H1 (cell line): ENCODE measurements around the gene RBL1.
A peak's percentile ranks its signal among the peaks of the same experiment; 100 is the strongest.

ENCODE experiments used
- BACH1 ChIP-seq: IDR thresholded peaks from 2 replicates; pipeline ENCODE4 v1.6.1; 2012; ENCODE audit warnings: low read length, improper control_type of control experiment
- CTCF ChIP-seq, 3 experiments: IDR thresholded peaks; 1 replicate in 2 of 3; 2 replicates in 1 of 3; pipeline versions ENCODE4 v1.5.1 to v1.6.1; 2011; ENCODE audit warnings: low read length in 3 of 3, mild to moderate bottlenecking in 3 of 3, inconsistent platforms in 2 of 3, low read depth in 1 of 3, moderate library complexity in 1 of 3; ENCODE audit not compliant: insufficient read depth in 1 of 3; ENCODE audit errors: control extremely low read depth in 1 of 3
- EP300 ChIP-seq, 2 experiments: IDR thresholded peaks; 1 replicate in 1 of 2; 2 replicates in 1 of 2; pipeline ENCODE4 v1.6.1; 2011 to 2012; ENCODE audit warnings: low read depth in 2 of 2, low read length in 2 of 2, mild to moderate bottlenecking in 2 of 2, borderline replicate concordance in 1 of 2, inconsistent platforms in 1 of 2, moderate library complexity in 1 of 2
- EZH2 ChIP-seq: fragments of 200-600 bp; sonication (generic); IDR thresholded peaks from 2 replicates; pipeline ENCODE4 v1.7.1; 2012; ENCODE audit warnings: low read depth, mild to moderate bottlenecking, moderate library complexity, low read length, inconsistent platforms; ENCODE audit not compliant: severe bottlenecking
- POLR2A ChIP-seq, 2 experiments: IDR thresholded peaks; 1 replicate in 1 of 2; 2 replicates in 1 of 2; pipeline ENCODE4 v1.6.1; 2011; ENCODE audit warnings: low read depth in 2 of 2, low read length in 2 of 2, mild to moderate bottlenecking in 2 of 2; ENCODE audit errors: control extremely low read depth in 1 of 2
- POLR2AphosphoS5 ChIP-seq: IDR thresholded peaks from 2 replicates; pipeline ENCODE4 v1.6.1; 2011; ENCODE audit warnings: low read depth, low read length
- SIN3A ChIP-seq, 2 experiments: IDR thresholded peaks in 1 of 2; conservative IDR thresholded peaks in 1 of 2; 2 replicates each; pipeline ENCODE4 v1.6.1; 2011 to 2012; ENCODE audit warnings: low read length in 2 of 2, improper control_type of control experiment in 1 of 2, low read depth in 1 of 2, mild to moderate bottlenecking in 1 of 2
- ZNF274 ChIP-seq: IDR thresholded peaks from 2 replicates; pipeline ENCODE4 v1.7.0; 2012; ENCODE audit warnings: low read length, borderline replicate concordance; ENCODE audit errors: extremely low read depth

- TF ChIP-seq SIN3A (conservative IDR thresholded peaks at IDR 0.05 in 1 of 2, IDR thresholded peaks at IDR 0.05 in 1 of 2; ENCODE audit: low read depth in 1 of 2, low read length in 2 of 2) (no peak), EZH2 (peak; percentile 11), CTCF (IDR thresholded peaks at IDR 0.05; ENCODE audit: control extremely low read depth in 1 of 3, insufficient read depth in 1 of 3, low read depth in 1 of 3, low read length in 3 of 3) (no peak), BACH1 (no peak), POLR2A (IDR thresholded peaks at IDR 0.05; ENCODE audit: control extremely low read depth in 1 of 2, low read depth in 2 of 2, low read length in 2 of 2) (no peak), POLR2AphosphoS5 (no peak), EP300 (IDR thresholded peaks at IDR 0.05; ENCODE audit: borderline replicate concordance in 1 of 2, low read depth in 2 of 2, low read length in 2 of 2) (no peak), ZNF274 (no peak)
Observed at GRCh38 chr20:36950414-36951197, 145.2 kb downstream of the RBL1 start.
